ENCODE results near the gene INSIG2.

Gene INSIG2

DNA sequence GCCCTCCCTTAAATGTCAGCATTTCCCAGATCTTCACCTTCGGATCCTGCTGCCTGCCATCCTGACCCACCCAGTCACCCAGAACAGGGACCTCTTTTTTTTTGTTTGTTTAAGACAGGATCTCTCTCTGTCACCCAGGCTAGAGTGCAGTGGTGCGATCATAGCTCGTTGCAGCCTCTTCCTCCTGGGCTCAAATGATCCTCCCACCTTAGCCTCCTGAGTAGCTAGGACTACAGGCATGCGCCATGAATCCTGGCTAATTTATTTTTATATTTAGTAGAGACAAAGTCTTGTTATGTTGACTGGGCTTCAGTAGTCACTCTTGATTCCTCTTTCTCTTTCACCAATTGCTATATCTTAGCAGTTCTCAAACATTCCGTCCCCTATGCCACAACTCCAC, 39.0 kb downstream of the INSIG2 start:
- DNase-seq (ENCODE audit: low spot score): no peak

DNA sequence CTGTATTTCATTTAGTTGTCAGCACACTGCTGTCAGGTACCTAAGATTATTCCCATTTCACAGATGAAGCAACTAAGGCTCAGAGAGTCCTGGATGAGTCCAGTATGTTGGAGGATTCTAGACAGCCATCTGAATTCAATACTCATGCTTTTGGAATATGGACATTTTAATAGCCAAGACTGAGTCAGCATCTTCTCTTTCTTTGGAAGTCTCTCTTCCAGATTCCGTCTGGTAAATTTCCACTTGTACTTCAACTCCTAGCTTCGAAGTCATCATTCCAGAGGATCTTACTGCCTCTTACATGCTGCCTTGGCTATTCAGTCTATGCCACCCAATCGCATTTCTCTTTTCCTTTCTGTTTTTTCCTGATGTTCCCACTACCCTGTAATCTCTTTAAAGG, 40.6 kb downstream of the INSIG2 start:
- DNase-seq (ENCODE audit: low spot score): no peak

GRCh38 chr2:118130385-118130784, 42.1 kb downstream of the INSIG2 start:
- DNase-seq (ENCODE audit: low spot score): no peak

- no peak for DNase-seq (ENCODE audit: low spot score)
These were observed 43.5 kb downstream of the INSIG2 start for GRCh38 chr2:118131771-118132170.

- no peak for DNase-seq (ENCODE audit: low spot score)
These were observed 45.6 kb downstream of the INSIG2 start for GRCh38 chr2:118133916-118134315.

DNA sequence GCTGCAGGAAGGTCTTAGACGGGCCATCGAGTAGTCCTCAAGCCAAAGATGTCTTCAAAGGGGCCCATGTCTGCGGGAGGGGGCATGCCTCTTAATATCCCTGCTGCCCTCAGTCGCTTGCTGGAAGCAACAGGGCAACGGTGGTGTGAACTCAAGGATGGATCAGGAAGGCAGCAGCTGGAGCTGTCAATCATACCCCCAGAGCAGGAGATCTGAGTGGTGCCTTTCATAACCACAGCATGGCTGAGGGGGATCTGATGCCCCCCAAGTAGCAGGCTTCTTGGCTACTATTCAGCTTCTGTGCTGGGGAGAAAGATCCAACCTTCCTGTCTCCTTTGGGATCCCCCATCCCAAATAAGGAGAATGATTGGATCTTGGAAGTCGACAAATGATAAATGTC, 46.4 kb downstream of the INSIG2 start:
- no peak for DNase-seq (ENCODE audit: low spot score)

DNA sequence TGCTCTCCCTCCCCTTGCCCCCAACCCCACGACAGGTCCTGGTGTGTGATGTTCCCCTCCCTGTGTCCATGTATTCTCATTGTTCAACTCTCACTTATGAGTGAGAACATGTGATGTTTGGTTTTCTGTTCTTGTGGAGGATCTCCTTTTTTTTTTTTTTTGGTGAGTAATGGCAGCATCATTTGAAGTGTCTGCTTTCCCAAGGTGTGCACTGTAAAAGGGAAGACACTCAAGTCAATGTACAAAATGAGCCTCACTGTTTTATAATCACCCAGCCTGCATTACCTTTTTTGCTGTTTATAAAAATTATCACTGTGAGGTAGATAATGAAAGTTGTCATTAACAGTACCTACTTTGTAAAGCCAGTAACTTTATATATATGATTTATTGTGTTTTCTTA, 56.9 kb downstream of the INSIG2 start:
- no peak for DNase-seq (ENCODE audit: low spot score)

GRCh38 chr2:118145806-118146205, 57.5 kb downstream of the INSIG2 start:
- DNase-seq (ENCODE audit: low spot score): no peak

- DNase-seq (ENCODE audit: low spot score): no peak
These were observed 58.3 kb downstream of the INSIG2 start for GRCh38 chr2:118146315-118147283.

DNA sequence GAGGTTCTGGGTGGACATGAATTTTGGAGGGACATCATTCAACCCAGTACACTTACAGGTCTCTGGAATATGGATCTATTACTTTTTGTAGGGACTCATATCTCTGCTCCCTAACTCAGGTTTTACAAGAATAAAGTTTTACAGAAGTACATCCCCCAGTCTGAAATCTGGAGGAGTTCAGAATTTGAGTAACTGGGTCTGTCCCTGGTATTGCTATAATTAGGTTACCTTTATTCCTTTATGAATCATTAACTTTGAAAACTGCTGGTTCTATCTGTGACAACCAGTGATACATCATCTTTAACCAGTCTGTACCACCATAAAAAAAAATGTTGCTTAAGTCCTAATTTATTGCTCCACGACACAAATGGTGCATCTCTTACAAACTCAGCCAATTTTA, 59.9 kb downstream of the INSIG2 start:
- DNase-seq (ENCODE audit: low spot score): no peak

- DNase-seq (ENCODE audit: low spot score): no peak
These were observed 60.5 kb downstream of the INSIG2 start for GRCh38 chr2:118148809-118149208.

DNA sequence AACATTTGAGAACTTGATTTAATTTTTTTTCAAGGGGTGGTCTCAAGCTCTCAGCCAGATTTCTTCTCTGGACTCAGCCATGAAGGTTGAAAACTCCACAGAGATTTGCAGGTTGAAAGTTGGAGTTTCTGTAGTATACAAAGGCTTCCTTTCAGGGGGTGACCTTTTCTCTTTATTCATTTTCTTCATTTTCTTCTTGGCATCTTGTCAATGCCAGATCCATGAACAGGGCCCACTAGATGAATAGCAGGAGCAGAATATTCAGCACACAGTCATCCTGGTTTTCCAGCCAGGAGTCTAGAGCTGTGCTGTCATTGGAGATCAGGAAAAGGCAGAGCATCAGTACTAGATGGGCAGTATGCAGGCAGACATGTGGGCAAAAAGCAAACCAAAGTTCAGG, 62.0 kb downstream of the INSIG2 start:
- DNase-seq (ENCODE audit: low spot score): no peak

DNA sequence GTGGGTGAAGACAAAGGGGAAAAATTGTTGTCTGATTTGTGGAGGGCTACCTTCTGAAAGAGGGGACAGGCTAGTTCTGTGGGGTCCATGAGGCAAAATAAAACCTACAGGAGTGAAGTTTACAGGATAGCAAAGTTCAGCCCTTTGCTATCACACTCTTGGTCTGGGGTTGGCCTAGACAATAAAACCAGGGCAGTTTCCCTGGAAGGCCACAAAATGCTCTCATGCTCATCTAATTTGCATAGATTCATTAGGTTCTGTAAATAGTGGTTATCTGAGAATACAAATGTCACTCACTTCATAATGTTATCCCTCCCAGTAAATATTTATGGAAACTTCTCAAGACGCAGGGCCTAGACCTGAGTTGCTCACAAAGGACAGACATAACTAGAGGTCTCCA, 63.6 kb downstream of the INSIG2 start:
- DNase-seq (ENCODE audit: low spot score): no peak

- no peak for DNase-seq (ENCODE audit: low spot score)
These were observed 65.2 kb downstream of the INSIG2 start for GRCh38 chr2:118153433-118153832.

DNA sequence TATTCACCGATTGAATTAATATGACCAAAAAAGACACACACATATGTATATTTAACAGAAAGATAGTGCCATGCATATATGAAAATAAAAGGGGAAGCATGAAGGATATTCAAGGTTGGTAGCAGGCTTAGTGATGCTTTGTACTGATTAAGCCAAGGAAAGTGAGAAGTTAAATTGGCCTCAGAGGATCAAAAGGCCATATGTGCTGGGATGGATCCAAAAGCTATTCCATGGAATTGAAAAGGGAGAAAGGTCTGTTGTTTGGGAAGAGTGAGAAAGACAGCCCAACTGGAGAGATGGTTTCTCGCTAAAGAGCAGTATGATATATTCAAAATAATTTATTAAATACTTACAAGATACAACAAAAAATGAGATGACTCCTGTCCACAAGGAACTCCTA, 65.9 kb downstream of the INSIG2 start:
- DNase-seq (ENCODE audit: low spot score): no peak
